ENCODE results near the gene INF2.

- TF ChIP-seq SP1 (IDR thresholded peaks at IDR 0.05) (no peak), LEF1 (IDR thresholded peaks at IDR 0.05; ENCODE audit: borderline replicate concordance) (no peak)
Measured at GRCh38 chr14:104742586-104743455, 53.4 kb downstream of the INF2 start.

Measured in HEK293T (cell line).